Parathyroid adenoma (tissue), 2 donors: ENCODE results near the gene RIMS3.

ENCODE experiments used
- H2AFZ ChIP-seq: fragments of 300-600 bp; sonication (generic); one replicate; pipeline ENCODE4 v1.7.0; 2017; ENCODE audit warnings: antibody characterized with exemption, mild to moderate bottlenecking
- H3K27ac ChIP-seq: fragments of 300-600 bp; sonication (generic); one replicate; pipeline ENCODE4 v1.7.0; 2017
- H3K27me3 ChIP-seq: fragments of 300-600 bp; sonication (generic); one replicate; pipeline ENCODE4 v1.7.0; 2017; ENCODE audit warnings: low read length; ENCODE audit not compliant: control insufficient read depth, insufficient read depth
- H3K36me3 ChIP-seq: fragments of 300-600 bp; sonication (generic); one replicate; pipeline ENCODE4 v1.7.0; 2017; ENCODE audit warnings: low read length; ENCODE audit not compliant: control insufficient read depth, insufficient read depth
- H3K4me1 ChIP-seq: fragments of 300-600 bp; sonication (generic); one replicate; pipeline ENCODE4 v1.7.0; 2017; ENCODE audit warnings: control low read depth
- H3K4me2 ChIP-seq: fragments of 300-600 bp; sonication (generic); one replicate; pipeline ENCODE4 v1.7.0; 2017; ENCODE audit warnings: low read length
- H3K4me3 ChIP-seq: fragments of 300-600 bp; sonication (generic); one replicate; pipeline ENCODE4 v1.7.0; 2017; ENCODE audit warnings: low read depth, low read length
- H3K79me2 ChIP-seq: fragments of 300-600 bp; sonication (generic); one replicate; pipeline ENCODE4 v1.7.0; 2017; ENCODE audit warnings: control low read depth
- H3K9ac ChIP-seq: fragments of 300-600 bp; sonication (generic); one replicate; pipeline ENCODE4 v1.7.0; 2017; ENCODE audit warnings: mild to moderate bottlenecking
- H3K9me3 ChIP-seq: fragments of 300-600 bp; sonication (generic); one replicate; pipeline ENCODE4 v1.7.0; 2017; ENCODE audit warnings: low read length; ENCODE audit not compliant: control insufficient read depth
- CTCF ChIP-seq: fragments of 300-600 bp; sonication (generic); IDR thresholded peaks from one replicate; pipeline ENCODE4 v1.7.0; 2017; ENCODE audit warnings: antibody characterized with exemption, mild to moderate bottlenecking
- donor health status: primary hyperparathyroidism.

RIMS3 gene

GRCh38 chr1:40648200-40648599, 17.3 kb downstream of the RIMS3 start:
- Histone ChIP-seq H3K9me3 (no peaks in the 10 kb centered on the region), H3K4me2 (no peak overlapping the region), H3K27me3 (no peaks in the 10 kb centered on the region), H3K4me1 (no peaks in the 10 kb centered on the region), H3K9ac (no peak overlapping the region), H2AFZ (no peak overlapping the region), H3K27ac (no peak overlapping the region), H3K36me3 (no peaks in the 10 kb centered on the region), H3K4me3 (no peak overlapping the region), H3K79me2 (no peaks in the 10 kb centered on the region)
- TF ChIP-seq CTCF = no peak

- H2AFZ ChIP-seq = no peak overlapping the region
- no peak for TF ChIP-seq CTCF
- no peak overlapping the region for H3K4me2 ChIP-seq
- no peaks in the 10 kb centered on the region for H3K4me1 ChIP-seq
- H3K27me3 ChIP-seq = no peaks in the 10 kb centered on the region
- H3K9ac ChIP-seq = no peak overlapping the region
- no peaks in the 10 kb centered on the region for H3K79me2 ChIP-seq
- no peaks in the 10 kb centered on the region for H3K36me3 ChIP-seq
- H3K4me3 ChIP-seq = no peak overlapping the region
- H3K27ac ChIP-seq = no peak overlapping the region
- H3K9me3 ChIP-seq = no peaks in the 10 kb centered on the region
Measured at GRCh38 chr1:40646315-40646714, 19.2 kb downstream of the RIMS3 start.

- TF ChIP-seq CTCF = no peak
- H3K9ac ChIP-seq = no peak overlapping the region
- no peak overlapping the region for H3K4me3 ChIP-seq
- no peak overlapping the region for H3K4me2 ChIP-seq
- H3K4me1 ChIP-seq = no peaks in the 10 kb centered on the region
- H3K36me3 ChIP-seq = no peaks in the 10 kb centered on the region
- no peaks in the 10 kb centered on the region for H3K9me3 ChIP-seq
- no peaks in the 10 kb centered on the region for H3K27me3 ChIP-seq
- no peak overlapping the region for H2AFZ ChIP-seq
- H3K27ac ChIP-seq = no peak overlapping the region
- H3K79me2 ChIP-seq = no peaks in the 10 kb centered on the region
Measured at GRCh38 chr1:40645118-40645680, 20.3 kb downstream of the RIMS3 start.

- H3K9ac ChIP-seq = no peak overlapping the region
- no peak overlapping the region for H3K4me3 ChIP-seq
- no peaks in the 10 kb centered on the region for H3K27me3 ChIP-seq
- no peak overlapping the region for H3K27ac ChIP-seq
- no peaks in the 10 kb centered on the region for H3K9me3 ChIP-seq
- no peak for TF ChIP-seq CTCF
- no peaks in the 10 kb centered on the region for H3K79me2 ChIP-seq
- no peak overlapping the region for H2AFZ ChIP-seq
- H3K4me1 ChIP-seq = no peaks in the 10 kb centered on the region
- H3K36me3 ChIP-seq = no peaks in the 10 kb centered on the region
- H3K4me2 ChIP-seq = no peak overlapping the region
Measured at GRCh38 chr1:40641601-40642242, 23.8 kb downstream of the RIMS3 start.
